ENCODE results near the gene HACE1.

The HACE1 gene

DNA sequence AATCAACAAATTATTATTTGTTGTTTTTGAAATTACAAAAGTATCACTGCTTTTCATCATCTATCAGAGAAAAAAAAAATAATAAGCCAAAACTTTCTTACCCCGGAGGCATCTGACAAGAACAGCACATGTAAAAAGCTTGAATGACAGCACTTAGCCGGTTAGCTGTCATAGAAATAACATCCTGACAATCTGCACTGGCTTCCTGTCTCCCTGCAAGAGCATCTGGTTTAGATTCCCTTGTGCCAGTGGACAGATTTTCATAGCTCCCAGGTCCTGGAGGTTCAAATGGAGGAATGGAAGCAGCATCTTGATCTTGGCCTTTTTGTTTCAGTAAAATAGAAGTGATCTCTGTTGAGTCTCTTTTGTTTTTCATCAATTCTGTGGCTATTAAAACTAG, 74.8 kb downstream of the HACE1 start:
- DNase-seq (ENCODE audit: low read depth, low spot score): peak; percentile 19
- no peak overlapping the region for H3K4me3 ChIP-seq (ENCODE audit: low read depth, low read length)
- TF ChIP-seq, protein P1, sequence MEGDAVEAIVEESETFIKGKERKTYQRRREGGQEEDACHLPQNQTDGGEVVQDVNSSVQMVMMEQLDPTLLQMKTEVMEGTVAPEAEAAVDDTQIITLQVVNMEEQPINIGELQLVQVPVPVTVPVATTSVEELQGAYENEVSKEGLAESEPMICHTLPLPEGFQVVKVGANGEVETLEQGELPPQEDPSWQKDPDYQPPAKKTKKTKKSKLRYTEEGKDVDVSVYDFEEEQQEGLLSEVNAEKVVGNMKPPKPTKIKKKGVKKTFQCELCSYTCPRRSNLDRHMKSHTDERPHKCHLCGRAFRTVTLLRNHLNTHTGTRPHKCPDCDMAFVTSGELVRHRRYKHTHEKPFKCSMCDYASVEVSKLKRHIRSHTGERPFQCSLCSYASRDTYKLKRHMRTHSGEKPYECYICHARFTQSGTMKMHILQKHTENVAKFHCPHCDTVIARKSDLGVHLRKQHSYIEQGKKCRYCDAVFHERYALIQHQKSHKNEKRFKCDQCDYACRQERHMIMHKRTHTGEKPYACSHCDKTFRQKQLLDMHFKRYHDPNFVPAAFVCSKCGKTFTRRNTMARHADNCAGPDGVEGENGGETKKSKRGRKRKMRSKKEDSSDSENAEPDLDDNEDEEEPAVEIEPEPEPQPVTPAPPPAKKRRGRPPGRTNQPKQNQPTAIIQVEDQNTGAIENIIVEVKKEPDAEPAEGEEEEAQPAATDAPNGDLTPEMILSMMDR (IDR thresholded peaks at IDR 0.05; ENCODE audit: insufficient read depth, low read length, missing control alignments): no peak
- POLR2A ChIA-PET: no interaction called here
- CTCF ChIA-PET: no interaction called here

DNA sequence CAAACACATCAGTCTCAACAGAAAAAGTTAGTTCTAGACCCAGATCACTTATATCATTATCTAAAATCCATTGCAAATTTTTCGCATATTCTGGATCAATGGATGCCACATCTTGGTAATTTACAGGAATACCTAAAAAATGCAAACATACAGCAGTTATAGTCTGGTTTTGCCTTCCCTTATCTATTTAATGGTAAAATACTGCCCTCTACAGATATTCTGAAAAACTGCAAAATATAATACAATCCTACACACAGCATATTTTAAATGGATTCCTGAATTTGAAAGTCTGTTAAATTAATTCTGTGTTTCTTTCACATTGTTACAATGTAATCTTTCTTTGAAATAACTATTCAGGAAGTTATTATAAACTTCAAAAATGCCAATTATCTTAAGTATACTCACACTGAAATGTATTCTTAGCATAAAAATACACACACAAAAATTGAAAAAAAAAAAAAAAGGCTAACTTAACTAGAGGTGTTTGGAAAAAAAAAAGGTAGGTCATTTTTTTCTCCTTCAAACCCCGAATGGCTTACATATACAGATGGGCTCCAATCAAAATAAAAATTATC, 88.4 kb downstream of the HACE1 start:
- H3K4me3 ChIP-seq (ENCODE audit: low read depth, low read length): no peak overlapping the region
- CTCF ChIA-PET: interaction anchor here (0.8 to 2.3 kb wide), 13 partner anchors 8 to 245 kb away, joined by 3 to 10 read pairs (median 3); no protein-coding TSS in a partner anchor
- TF ChIP-seq, protein P1 (IDR thresholded peaks at IDR 0.05; ENCODE audit: insufficient read depth, low read length, missing control alignments): no peak
- POLR2A ChIA-PET: no interaction called here
- no peak for DNase-seq (ENCODE audit: low read depth, low spot score)

DNA sequence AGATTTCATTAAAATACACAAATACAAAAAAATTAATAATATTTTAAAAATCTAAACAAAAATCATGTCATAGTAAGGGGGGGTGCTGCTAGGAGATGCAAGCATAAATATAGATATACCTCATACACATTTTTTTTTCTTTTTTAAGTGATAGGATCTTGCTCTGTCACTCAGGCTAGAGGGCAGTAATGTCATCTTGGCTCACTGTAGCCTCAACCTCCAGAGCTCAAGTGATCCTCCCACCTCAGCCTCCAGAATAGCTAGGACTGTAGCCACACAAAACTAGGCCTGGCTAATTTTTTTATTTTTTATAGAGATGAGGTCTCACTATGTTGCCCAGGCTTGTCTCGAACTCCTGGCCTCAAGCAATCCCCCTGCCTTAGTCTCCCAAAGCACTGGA, 90.8 kb downstream of the HACE1 start:
- CTCF ChIA-PET: interaction anchor here (1.1 to 2.3 kb wide), 4 partner anchors 41 to 243 kb away, joined by 3 to 11 read pairs (median 7); no protein-coding TSS in a partner anchor

DNA sequence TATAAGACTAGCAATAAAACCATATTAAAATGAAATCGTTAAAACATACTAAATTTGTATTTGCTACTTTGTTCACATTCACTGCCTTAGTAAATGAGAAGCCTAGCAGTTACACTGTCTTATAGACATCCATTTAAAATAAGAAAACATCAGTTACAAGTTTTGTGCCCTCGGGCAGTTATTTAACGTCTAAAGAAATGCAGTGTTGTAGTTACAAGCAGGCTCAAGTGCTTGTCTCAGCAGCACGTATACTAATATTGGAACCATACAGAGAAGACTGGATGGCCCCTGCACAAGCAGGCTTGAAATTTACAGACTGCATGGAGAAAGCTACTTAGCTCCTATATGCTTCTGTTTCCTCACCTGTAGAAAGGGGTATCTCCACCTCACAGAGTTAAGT, 93.1 kb downstream of the HACE1 start:
- ChIA-PET CTCF (interaction anchor here (1.1 to 1.8 kb wide), 2 partner anchors 9 to 88 kb away, joined by 3 to 5 read pairs; no protein-coding TSS in a partner anchor), POLR2A (interaction anchor here (0.6 kb wide), 1 partner anchor 258 kb away, joined by 3 read pairs; no protein-coding TSS in a partner anchor)
- DNase-seq (ENCODE audit: low read depth, low spot score): no peak
- TF ChIP-seq, protein P1 (IDR thresholded peaks at IDR 0.05; ENCODE audit: insufficient read depth, low read length, missing control alignments): no peak
- H3K4me3 ChIP-seq (ENCODE audit: low read depth, low read length): no peak overlapping the region

More for the DNA sequence above, 90.8 kb downstream of the HACE1 start:
- H3K4me3 ChIP-seq (ENCODE audit: low read depth, low read length): no peak overlapping the region
- DNase-seq (ENCODE audit: low read depth, low spot score): no peak
- TF ChIP-seq, protein P1 (IDR thresholded peaks at IDR 0.05; ENCODE audit: insufficient read depth, low read length, missing control alignments): no peak
- POLR2A ChIA-PET: no interaction called here

DNA sequence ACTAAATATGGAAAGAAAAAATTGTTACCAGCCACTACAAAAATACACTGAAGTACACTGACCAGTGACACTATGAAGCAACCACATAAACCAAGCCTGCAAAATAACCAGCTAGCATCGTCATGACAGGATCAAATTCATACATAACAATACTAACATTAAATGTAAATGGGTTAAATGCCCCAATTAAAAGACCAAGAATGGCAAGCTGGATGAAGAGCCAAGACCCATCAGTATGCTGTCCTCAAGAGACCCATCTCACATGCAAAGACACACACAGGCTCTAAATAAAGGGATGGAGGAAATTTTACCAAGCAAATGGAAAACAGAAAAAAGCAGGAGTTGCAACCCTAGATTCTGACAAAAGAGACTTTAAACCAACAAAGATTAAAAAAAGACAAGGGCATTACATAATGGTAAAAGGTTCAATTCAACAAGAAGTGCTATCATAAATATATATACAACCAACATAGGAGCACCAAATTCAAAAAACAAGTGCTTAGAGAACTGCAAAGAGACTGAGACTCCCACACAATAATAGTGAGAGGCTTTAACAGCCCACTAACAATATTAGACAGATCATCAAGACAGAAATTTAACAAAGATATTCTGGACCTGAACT, 104.8 kb downstream of the HACE1 start:
- ChIA-PET CTCF (no interaction called here), POLR2A (no interaction called here)
- H3K4me3 ChIP-seq (ENCODE audit: low read depth, low read length): no peak overlapping the region
- TF ChIP-seq, protein P1 (IDR thresholded peaks at IDR 0.05; ENCODE audit: insufficient read depth, low read length, missing control alignments): no peak
- no peak for DNase-seq (ENCODE audit: low read depth, low spot score)

DNA sequence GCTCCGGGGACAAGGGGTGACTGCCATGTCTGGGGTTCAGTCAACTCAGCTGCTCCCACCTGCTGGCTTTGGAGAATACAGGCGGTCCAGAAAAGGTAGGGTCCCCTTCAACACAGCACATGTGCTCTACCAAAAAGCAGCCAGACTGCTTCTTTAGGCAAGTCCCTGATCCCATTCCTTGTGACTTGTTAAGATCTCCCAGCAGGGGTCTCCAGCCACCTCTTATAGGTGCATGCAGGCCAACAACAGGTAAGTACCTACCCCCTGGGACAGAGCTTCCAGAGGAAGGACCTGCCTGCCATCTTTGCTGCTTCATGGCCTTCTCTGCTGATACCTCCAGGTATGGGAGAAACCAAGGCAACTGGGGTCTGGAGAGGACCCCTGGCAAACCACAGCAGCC, 106.5 kb downstream of the HACE1 start:
- POLR2A ChIA-PET: no interaction called here

More for the DNA sequence above, 106.5 kb downstream of the HACE1 start:
- no peak for DNase-seq (ENCODE audit: low read depth, low spot score)
- CTCF ChIA-PET: interaction anchor here (1.6 kb wide), 1 partner anchor 17 kb away, joined by 3 read pairs; no protein-coding TSS in a partner anchor
- TF ChIP-seq, protein P1 (IDR thresholded peaks at IDR 0.05; ENCODE audit: insufficient read depth, low read length, missing control alignments): no peak
- no peak overlapping the region for H3K4me3 ChIP-seq (ENCODE audit: low read depth, low read length)

Data from AG04449 (cell line).